Adrenal gland (tissue), 5 donors: Measurements from ENCODE around the gene TRAPPC13.
A peak's percentile ranks its signal among the peaks of the same experiment; 100 is the strongest.

Experiments used
- POLR2A ChIP-seq, 2 donors: fragments of 450-650 bp; IDR thresholded peaks; one replicate each; pipeline ENCODE4 v1.6.1; 2017; ENCODE audit warnings: antibody characterized with exemption in 2 of 2, mild to moderate bottlenecking in 2 of 2, moderate library complexity in 1 of 2
- TF ChIP-seq, protein P1 (sequence below), 6 experiments: fragments of 450-650 bp in 4 of 6; fragments of 200-600 bp in 2 of 6; sonication (generic) in 1 of 6; IDR thresholded peaks; 1 replicate in 5 of 6; 2 replicates in 1 of 6; pipeline versions ENCODE4 v1.5.1 to v1.8.0; 2016 to 2021; ENCODE audit warnings: antibody characterized with exemption in 6 of 6, mild to moderate bottlenecking in 2 of 6, moderate library complexity in 1 of 6
- donor health status: DM: no; HTN: no; CAD: no.

DNA sequence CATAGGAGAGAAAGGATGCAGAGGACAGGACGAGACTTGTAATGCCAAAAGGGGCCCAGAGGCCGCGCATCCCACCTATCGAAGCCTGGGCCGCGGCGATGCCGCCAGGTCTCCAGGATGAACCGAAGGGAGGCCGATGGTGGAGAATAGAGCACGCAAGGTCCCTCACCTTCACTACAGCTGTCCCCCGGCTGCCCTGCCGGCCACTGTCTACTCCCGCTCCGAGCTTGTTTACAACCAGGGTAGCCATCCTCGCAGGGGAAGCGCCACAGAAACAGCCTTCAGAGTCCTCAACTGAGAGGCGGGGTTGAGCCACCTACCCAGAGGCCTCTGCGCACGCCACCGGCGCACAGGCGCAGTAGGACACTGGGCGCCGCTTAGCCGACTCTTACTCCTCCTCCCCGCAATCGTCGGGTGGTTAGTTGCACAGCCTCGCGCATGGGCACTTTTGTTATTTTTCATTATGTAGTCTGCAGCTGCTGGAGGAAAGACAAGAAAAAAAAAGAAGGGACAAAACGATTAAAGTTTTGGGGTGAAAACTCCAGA lies 729 bp upstream of the TRAPPC13 start, which contains the start of gene TRIM23:
- TF ChIP-seq, protein P1, sequence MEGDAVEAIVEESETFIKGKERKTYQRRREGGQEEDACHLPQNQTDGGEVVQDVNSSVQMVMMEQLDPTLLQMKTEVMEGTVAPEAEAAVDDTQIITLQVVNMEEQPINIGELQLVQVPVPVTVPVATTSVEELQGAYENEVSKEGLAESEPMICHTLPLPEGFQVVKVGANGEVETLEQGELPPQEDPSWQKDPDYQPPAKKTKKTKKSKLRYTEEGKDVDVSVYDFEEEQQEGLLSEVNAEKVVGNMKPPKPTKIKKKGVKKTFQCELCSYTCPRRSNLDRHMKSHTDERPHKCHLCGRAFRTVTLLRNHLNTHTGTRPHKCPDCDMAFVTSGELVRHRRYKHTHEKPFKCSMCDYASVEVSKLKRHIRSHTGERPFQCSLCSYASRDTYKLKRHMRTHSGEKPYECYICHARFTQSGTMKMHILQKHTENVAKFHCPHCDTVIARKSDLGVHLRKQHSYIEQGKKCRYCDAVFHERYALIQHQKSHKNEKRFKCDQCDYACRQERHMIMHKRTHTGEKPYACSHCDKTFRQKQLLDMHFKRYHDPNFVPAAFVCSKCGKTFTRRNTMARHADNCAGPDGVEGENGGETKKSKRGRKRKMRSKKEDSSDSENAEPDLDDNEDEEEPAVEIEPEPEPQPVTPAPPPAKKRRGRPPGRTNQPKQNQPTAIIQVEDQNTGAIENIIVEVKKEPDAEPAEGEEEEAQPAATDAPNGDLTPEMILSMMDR (IDR thresholded peaks at IDR 0.05), result peak in 2 of 6 experiments; percentile 2 to 11
- peak; percentile 28 to 51 for TF ChIP-seq POLR2A (IDR thresholded peaks at IDR 0.05)
